Esophagus muscularis mucosa (tissue), 4 donors: ENCODE data around the gene HDLBP.

ENCODE experiments used
- EP300 ChIP-seq: sonication (generic); formaldehyde crosslinking; IDR thresholded peaks from one replicate; pipeline ENCODE4 v1.6.1; 2017; ENCODE audit warnings: antibody characterized with exemption
- POLR2A ChIP-seq: fragments of 450-650 bp; IDR thresholded peaks from one replicate; pipeline ENCODE4 v1.6.1; 2017; ENCODE audit warnings: antibody characterized with exemption, moderate library complexity, mild to moderate bottlenecking, low read depth
- POLR2AphosphoS5 ChIP-seq, 2 donors: sonication (generic); formaldehyde crosslinking; IDR thresholded peaks; one replicate each; pipeline ENCODE4 v1.6.1; 2017; ENCODE audit warnings: antibody characterized with exemption in 2 of 2
- TF ChIP-seq, protein P1 (sequence below), 3 experiments: fragments of 200-600 bp in 2 of 3; fragments of 450-650 bp in 1 of 3; sonication (generic) in 2 of 3; IDR thresholded peaks; one replicate each; pipeline ENCODE4 v1.5.1; 2017 to 2019; ENCODE audit warnings: antibody characterized with exemption in 3 of 3, mild to moderate bottlenecking in 2 of 3, moderate library complexity in 1 of 3

DNA sequence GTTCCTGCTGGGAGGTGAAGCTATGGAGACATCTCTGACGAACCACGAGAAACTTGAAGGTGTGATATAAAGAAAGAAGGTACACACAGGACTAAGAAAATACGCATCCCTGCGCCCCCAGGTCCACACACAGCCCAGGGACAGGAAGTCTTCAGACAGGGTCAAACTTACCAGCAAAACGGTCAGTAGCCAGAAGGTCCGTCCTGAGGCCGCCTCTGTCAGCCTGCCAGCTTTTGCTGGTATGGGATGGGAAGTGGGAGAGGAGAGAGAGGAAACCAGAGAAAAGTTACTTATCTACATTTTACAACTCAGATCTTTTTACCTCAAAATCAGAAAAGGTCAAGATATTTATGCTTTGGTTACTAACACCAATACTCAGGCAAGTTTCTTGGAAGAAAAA is 47.2 kb downstream of the HDLBP start:
- TF ChIP-seq, protein P1, sequence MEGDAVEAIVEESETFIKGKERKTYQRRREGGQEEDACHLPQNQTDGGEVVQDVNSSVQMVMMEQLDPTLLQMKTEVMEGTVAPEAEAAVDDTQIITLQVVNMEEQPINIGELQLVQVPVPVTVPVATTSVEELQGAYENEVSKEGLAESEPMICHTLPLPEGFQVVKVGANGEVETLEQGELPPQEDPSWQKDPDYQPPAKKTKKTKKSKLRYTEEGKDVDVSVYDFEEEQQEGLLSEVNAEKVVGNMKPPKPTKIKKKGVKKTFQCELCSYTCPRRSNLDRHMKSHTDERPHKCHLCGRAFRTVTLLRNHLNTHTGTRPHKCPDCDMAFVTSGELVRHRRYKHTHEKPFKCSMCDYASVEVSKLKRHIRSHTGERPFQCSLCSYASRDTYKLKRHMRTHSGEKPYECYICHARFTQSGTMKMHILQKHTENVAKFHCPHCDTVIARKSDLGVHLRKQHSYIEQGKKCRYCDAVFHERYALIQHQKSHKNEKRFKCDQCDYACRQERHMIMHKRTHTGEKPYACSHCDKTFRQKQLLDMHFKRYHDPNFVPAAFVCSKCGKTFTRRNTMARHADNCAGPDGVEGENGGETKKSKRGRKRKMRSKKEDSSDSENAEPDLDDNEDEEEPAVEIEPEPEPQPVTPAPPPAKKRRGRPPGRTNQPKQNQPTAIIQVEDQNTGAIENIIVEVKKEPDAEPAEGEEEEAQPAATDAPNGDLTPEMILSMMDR (IDR thresholded peaks at IDR 0.05), result no peak
- TF ChIP-seq POLR2AphosphoS5 (IDR thresholded peaks at IDR 0.05) (no peak), POLR2A (no peak), EP300 (no peak)
